Bone marrow (tissue), 2 donors: ENCODE results near the gene MAP3K15.

Experiments
- DNase-seq, 2 donors: peaks; one replicate each; lab custom pipeline; 2025; lab: John Stamatoyannopoulos, UW

Gene MAP3K15, protein sequence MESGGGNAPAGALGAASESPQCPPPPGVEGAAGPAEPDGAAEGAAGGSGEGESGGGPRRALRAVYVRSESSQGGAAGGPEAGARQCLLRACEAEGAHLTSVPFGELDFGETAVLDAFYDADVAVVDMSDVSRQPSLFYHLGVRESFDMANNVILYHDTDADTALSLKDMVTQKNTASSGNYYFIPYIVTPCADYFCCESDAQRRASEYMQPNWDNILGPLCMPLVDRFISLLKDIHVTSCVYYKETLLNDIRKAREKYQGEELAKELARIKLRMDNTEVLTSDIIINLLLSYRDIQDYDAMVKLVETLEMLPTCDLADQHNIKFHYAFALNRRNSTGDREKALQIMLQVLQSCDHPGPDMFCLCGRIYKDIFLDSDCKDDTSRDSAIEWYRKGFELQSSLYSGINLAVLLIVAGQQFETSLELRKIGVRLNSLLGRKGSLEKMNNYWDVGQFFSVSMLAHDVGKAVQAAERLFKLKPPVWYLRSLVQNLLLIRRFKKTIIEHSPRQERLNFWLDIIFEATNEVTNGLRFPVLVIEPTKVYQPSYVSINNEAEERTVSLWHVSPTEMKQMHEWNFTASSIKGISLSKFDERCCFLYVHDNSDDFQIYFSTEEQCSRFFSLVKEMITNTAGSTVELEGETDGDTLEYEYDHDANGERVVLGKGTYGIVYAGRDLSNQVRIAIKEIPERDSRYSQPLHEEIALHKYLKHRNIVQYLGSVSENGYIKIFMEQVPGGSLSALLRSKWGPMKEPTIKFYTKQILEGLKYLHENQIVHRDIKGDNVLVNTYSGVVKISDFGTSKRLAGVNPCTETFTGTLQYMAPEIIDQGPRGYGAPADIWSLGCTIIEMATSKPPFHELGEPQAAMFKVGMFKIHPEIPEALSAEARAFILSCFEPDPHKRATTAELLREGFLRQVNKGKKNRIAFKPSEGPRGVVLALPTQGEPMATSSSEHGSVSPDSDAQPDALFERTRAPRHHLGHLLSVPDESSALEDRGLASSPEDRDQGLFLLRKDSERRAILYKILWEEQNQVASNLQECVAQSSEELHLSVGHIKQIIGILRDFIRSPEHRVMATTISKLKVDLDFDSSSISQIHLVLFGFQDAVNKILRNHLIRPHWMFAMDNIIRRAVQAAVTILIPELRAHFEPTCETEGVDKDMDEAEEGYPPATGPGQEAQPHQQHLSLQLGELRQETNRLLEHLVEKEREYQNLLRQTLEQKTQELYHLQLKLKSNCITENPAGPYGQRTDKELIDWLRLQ (N-terminal part only)

DNA sequence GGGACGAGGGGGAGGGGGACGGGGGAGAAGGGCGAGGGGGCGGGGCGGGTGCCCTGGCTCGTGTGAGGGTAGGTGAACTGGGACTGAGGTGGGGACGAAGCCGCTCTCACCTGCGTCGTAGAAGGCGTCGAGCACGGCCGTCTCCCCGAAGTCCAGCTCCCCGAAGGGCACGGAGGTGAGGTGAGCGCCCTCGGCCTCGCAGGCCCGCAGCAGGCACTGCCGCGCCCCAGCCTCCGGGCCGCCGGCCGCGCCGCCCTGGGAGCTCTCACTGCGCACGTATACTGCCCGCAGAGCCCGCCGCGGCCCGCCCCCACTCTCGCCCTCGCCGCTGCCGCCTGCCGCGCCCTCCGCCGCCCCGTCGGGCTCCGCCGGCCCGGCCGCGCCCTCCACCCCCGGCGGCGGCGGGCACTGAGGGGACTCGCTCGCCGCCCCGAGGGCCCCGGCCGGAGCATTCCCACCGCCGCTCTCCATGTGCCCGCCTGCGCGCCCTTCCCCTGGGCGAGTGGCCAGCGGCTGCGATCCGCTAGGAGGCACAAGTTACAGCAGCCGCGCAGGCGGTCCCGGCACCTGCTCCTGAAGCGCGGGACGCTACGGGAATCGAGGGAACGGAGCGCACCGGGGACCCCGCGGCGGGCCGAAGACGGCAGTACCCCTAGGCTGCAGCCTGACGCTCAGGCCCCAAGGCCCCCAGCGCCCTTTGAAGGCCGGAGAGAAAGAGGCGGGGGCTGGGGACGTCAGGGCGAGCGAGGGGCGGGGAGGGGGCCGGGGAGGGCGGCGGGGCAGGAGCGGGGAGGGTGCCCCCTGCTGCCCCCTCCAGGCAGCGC is at the start of gene MAP3K15:
MAP3K15 (minus strand) TSS at position 718 of the 824 bp plus-strand sequence; CDS start at position 471, 247 bp downstream.
- peak in 1 of 2 donors; percentile 6 for DNase-seq

DNA sequence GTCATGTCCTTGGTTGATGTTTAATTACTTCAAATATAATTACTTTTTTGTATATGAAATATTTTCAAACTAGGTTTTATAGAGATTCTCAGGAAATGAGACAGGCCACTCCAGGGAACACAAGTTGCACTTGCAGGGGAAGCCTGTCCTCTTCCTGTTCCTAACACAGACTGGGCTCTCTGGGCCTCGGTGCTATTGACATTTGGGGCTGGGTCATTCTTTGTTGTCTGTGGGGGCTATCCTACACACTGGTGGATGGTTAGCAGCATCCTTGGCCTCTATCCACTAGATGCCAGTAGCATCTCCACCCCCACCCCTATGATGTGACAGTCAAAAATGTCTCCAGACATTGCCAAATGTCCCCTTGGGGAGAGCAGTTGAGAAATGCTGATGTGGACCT is 49.3 kb upstream of the MAP3K15 start:
- no peak for DNase-seq

DNA sequence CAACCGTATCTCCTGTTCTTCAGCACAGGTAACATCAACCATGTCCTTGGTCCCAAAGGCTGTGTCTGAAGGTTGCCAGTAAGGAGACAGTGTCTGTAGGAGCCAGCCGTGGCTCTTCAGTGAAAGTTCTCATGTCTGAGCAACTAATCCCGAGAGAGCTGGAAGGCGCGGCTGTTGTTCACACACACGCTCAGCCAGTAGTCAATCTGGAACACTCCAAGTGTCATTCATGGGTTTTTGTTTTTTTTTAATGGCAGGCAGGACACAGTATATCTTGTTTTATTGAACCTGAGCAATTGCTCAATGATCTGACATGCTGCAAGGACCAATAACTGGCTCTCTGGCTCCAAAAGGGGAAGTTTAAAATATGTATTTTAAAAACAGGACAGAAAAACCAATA is 48.4 kb upstream of the MAP3K15 start:
- no peak for DNase-seq

DNA sequence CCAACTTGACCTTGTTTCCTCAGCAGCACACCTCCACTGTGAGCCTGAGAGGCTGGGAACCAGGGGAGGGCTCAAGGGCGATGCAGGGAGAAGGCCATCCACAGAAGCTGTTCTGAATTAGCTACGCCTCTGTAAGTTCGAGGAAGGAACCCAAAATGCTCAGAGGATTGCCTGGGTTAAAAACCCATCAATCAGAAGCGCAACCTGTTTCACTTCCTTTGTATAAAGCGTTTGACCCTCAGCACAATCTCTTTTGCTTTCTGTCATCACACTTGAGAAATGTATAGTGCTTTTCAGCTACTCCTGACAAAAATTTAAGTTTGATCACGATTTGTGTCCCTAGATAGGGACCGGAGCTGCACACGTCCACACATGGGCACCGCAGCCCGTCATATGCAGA is 48.0 kb upstream of the MAP3K15 start:
- no peak for DNase-seq

DNA sequence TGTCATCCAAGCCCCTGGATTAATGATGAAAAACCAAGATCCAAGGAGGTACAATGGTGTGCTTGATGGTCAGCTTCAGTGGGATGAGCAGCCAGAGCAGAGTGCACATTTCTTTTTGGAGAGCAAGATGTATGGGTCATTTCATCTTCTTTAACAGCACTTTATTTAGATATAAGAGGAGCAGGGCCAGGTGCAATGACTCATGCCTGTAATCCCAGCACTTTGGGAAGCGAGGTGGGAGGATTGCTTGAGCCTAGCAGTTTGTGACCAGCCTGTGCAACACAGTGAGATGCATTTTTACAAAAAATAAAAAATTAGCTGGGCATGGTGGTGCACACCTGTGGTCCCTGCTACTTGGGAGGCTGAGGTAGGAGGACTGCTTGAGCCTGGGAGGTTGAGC is 45.3 kb upstream of the MAP3K15 start:
- no peak for DNase-seq

DNA sequence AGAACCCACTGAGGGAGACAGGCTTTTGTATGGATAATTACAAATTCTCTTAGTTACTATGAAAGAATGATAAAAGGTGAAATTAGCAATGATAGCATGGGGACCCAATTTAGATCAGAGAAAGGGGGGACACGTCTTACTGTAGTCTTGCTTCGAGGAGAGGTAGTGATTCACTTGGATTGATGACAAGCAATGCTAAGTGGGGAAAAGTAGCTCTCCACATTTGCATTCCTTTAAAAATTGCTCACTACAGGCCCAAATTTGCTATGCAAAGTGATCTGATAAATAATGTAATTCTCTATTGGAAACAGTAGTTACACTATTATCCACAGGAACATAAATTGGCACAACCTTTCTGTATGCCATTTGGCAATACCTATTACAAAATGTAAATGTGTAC is 42.5 kb upstream of the MAP3K15 start:
- no peak for DNase-seq

DNA sequence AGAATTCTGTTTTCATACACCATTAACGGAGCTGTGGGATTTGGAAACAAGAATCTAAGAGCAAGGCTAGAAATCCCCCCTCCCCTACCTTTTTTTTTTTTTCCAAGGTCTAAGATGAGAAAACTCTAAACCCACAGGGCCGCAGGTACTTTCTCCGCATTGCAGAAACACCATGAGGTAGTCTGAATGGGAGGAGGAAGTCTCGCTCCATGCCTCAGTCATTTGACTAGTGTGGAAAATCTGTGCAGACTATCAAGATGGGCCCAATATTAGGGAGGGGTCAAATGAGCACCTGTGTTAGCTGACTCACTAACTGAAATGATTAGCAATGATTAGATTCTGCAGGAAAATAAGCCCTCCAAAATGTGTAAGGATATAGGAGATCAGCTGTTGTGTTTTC is 40.9 kb upstream of the MAP3K15 start:
- no peak for DNase-seq

DNA sequence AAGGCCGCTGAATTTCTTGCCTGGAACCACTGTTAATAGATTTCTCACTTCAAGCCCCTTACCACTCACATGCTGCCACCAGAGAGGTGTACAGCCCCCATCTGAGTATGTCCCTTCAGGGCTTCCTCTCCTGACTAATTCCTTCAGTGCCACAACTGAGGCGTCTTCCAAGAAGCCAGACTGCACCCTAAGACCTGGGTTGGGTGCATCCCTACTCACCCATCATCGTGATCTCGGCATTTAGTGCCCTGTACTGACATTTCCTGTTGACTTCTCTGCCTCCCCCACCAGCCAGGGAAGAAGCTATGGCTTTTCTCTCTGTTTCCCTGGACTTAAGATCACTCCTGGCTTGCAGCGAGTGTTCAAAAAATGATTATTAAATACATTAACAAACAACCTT is 40.4 kb upstream of the MAP3K15 start:
- no peak for DNase-seq

DNA sequence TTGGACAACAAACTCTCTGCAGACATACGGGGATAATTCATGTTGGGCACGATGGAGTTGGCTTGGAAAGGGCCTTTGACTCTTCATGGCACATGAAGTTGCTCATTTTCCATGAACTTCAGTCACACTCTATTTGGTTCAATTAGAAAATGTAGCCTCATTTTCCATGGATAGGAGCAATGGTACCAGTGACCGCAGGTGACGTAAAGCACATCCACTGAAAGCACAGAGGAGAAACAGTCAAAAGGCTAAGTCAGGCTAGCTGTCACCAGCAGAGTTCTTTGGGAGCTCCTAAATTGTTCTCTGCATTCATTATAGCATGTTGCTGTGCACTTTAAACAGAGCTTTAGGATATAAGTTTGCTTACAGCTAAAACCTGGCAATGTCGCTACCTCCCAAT is 39.9 kb upstream of the MAP3K15 start:
- DNase-seq, result no peak

DNA sequence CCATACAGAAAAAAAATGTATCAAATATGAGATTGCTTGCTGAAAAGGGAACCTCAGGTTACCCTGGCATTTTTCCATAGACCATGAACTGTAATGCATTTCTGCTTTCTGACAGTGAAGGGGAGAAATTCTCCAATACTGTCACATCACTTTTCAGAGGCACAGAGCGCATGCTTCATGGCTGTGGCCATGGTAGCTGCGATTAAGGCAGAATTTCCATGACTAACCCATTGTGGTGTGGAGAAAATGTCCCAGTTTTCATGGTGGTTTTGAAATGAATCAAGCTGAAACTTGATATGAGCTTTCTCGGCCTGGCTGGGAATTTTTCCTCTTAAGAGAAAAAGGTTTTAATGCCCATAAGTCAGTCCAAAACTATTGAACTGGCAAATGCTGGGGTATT is 39.5 kb upstream of the MAP3K15 start:
- DNase-seq, result no peak

DNA sequence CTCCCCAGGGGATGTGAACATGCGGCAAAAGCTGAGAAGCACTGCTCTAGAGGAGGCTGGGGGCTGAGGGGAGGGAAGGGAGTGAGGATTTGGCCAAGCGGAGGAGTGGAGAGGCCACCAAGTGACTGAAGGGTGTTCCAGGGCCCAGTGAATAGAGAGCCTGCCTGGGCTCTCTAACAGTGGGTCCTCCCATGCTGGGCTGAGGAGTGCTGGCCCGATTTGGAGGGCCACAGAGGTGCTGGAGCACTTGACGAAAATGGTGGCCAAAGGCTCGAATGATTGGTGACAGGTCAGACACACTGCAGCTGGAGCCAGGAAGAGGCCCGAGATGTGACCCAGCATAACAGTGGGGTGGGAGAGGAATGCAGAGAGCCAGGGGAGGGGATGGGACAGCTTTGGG is 37.5 kb upstream of the MAP3K15 start:
- no peak for DNase-seq

DNA sequence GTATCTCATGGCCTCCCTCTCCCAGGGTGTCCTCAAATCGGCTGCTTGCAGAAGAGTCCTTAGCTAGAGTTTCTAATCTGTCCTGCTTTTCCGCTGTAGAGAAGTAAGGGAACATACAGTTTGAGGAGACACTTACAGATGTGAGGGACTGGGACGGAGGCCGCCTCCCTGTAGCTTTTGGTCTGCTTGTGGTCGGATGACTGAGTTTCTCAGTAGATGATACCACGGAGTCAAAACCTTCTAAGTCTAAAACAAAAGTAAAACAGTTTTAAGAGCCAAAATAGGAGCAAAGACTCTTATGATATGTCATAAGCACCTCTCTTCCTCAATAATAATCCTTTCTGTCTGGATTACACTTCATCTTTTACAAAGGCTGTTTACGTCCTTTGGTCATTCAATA is 34.5 kb upstream of the MAP3K15 start:
- DNase-seq, result no peak

DNA sequence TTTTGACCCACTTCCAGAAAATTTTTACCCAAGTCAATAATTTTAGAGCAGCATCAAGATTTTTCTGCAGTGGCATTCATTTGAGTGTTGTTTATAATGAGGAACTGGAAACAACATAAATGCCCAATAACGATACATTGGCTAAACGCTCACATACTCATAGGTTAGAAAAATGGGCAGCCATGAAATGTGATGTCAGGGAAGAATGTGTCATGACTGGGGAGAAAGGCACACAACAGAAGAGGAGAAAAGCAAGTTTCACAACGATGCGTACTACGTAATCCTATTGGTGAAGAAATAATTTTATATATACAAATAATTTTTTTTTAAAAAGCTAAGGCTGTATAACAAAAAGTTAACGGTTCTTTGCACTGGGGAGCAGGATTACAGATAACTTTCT is 33.6 kb upstream of the MAP3K15 start:
- no peak for DNase-seq

DNA sequence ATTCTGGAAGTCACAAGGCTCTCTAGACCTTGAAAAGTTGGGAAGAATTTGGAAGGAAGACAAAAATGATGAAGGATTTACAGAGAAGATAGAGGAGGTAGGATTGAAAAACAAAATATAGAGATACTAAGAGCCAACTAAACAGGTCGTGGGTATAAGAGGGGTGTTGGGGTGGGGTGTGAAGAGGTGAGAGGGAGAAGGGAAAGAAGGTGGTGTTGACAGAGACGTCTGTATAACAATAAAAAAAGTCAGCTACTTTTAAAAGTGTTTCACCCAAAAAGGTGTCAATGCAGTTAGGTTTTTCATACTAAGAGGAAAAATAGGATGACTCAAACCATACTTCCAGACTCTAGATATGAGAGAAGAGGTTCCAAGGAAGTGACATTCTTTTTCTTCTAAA is 33.0 kb upstream of the MAP3K15 start:
- no peak for DNase-seq

DNA sequence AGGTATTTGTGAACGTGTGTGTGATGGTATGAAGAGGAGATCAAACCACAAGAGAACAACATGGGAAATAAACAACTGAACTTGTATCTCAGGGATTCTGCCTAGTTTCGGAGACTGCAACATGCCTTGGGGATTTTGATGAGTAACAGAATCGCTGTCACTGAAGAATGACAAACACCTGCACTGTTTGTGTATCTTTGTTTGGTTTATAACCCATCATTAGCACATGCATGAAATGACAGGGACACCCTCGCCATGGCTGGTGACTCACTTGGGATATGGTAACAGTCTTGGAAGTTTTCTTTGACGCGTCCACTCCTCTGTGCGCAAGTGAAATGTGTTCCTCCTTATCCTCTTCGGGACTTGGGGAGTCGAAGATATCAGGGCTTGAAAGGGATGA is 30.3 kb upstream of the MAP3K15 start:
- DNase-seq, result no peak

DNA sequence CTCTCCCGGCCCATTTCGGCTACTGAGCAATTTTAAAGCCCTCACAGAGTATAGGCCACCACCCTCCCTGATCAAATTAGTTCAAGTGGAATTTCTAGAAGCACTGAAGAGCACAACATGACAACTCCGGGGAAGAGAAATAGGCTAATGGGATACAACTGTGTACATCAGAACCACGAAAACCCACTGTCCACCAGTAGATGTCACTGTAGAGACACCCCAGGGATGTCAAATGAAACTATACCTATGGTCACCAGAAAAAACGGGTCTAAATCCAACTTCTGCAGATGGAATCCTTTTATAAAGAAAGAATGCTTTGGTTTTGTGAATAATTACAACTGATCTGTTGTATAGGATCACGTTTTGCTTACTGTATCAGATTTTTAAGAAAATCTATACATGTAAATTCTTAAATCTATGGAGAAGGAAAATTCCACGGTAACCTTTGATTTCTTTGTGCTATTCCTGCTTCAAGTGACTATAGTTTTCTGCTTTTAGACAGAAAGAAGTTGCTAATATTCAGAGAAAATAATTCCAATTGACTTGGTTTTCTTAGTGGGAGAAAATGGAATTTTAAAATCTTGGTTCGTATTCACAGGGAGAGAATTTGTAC is 29.5 kb upstream of the MAP3K15 start:
- peak in 1 of 2 donors; percentile 4 for DNase-seq

DNA sequence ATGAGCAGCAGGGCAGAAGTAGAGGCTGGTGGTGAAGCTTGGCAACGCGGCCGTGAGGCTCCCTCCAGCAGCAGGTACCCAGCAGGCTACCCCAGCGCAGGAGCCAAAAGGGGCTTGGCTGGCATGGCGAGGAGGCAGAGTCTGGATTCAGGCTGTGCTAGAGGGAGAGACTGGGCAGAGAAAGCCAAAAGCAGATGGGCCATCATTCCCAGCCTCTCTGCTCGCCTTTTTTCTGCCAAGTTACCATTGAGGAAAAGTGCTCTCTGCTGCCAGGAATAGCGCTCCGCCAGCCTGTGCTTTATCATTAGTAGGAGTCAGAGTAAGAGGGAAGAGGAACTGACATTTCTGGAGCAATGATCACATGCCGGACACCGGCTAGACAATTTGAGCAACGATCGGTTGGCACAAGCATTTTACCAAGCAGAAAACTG is 28.7 kb upstream of the MAP3K15 start:
- DNase-seq, result no peak

DNA sequence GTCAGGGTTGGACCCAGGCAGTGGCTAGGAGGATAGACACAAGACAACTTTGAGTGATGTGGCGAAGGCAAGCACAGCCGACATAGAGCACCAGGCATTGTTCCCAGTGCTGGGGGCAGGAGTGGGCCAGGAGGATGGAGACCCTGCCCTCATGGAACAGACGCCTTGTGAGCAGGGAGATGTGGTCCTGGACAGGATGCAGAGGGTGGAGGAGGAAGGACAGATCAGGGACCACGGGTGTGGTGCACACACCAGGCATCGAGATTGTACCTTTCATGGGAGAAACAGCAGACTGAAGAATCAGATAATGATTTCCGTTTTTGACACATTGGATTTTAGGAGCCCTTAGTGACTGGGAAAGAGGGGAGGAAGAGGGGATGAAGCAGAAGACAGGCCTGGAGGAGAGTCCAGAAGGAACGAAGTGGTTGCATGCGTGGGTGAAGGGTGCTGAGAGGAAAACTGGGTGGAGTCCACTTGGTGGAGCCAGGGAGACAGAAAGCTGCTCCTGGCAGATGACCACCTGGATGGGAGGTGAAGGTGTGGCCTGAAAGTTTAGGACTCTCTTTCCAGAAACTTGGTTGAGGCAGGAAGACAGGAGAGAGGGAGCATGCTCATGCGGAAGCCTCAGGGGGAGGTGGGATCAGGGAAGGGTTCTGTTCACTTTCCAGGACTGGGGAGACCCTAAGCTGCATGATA is 27.9 kb upstream of the MAP3K15 start:
- DNase-seq, result no peak

DNA sequence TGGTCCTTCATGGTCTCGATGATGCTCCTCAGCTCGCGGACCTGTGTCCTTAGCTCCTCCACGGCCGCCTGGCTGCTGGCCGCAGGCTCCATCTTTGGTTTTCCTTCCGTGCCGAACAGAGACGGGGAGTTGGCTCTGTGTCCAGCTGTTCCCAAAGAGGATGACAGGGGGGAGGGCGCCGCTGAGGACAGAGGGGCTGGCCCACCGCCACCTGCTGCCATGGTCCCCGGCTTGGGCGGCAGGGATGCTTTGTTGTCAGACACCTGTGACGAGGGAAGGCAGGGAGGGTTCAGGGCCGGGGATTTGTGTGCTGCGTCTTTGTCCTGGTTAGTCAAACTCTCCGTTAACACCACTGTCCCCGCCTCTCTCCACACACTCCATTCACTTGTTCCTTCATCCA is 26.6 kb upstream of the MAP3K15 start:
- no peak for DNase-seq

DNA sequence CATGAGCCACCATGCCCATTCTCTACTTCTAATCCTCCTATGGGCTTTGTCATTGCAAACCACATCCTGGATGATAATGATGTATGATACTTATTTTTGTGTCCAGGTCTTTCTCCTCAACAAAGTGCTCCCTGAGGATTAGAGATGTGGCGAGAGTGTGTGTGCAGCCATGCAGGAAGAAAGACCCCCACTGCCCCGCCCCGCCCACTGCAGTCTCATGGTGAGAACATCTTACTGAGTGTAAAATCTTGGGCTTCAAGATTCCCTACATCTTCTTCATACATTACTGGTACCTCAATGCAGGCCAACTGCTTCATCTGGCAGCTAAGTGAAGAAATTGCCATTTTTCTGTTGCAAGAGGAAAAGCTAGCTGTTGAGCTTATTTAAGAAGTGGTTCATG is 25.9 kb upstream of the MAP3K15 start:
- no peak for DNase-seq
